ENCODE data around the gene SH3GL1.

Gene SH3GL1

GRCh38 chr19:4326837-4327251 is 73.5 kb downstream of the SH3GL1 start:
- peaks cover 13 to 15% of the 10 kb centered on the region in 2 experiments for H3K4me1 ChIP-seq (ENCODE audit: control insufficient read depth in 1 of 2, insufficient read depth in 2 of 2, low read length in 2 of 2)
- H2BK5ac ChIP-seq (ENCODE audit: low read depth, low read length, poor library complexity): no peak overlapping the region
- H4K12ac ChIP-seq (ENCODE audit: low read depth, low read length): no peak overlapping the region
- H3K9me3 ChIP-seq (ENCODE audit: insufficient read depth, low read depth, low read length): peaks cover 14% of the 10 kb centered on the region
- peak overlapping the region; percentile 49 for H3K4me2 ChIP-seq (ENCODE audit: low read length)
- H3K79me1 ChIP-seq (ENCODE audit: low read length): no peaks in the 10 kb centered on the region
- no peaks in the 10 kb centered on the region for H3K79me2 ChIP-seq (ENCODE audit: control insufficient read depth, insufficient read depth, low read length, poor library complexity)
- no CpG with 5 or more reads among the region's 33 CpGs for WGBS (ENCODE audit: extremely low coverage, insufficient coverage, insufficient read length)
- H4K8ac ChIP-seq (ENCODE audit: low read depth, low read length): no peak overlapping the region
- H3K27ac ChIP-seq (ENCODE audit: low read depth, low read length): no peak overlapping the region
- H2AFZ ChIP-seq (ENCODE audit: insufficient read depth, low read length, poor library complexity): no peak overlapping the region
- no peak for DNase-seq
- H4K91ac ChIP-seq (ENCODE audit: low read depth, low read length): no peak overlapping the region
- peaks cover 2 to 9% of the 10 kb centered on the region in 2 experiments for H3K36me3 ChIP-seq (ENCODE audit: control insufficient read depth in 1 of 2, insufficient read depth in 2 of 2, low read length in 2 of 2)
- no peak overlapping the region for H3K23ac ChIP-seq (ENCODE audit: low read length)
- H2AK5ac ChIP-seq (ENCODE audit: low read length): no peak overlapping the region
- H3K18ac ChIP-seq (ENCODE audit: low read length): no peak overlapping the region
- H3K4me3 ChIP-seq (ENCODE audit: low read depth, low read length): peak overlapping the region; percentile 31
- no peak overlapping the region for H2BK12ac ChIP-seq (ENCODE audit: low read length)
- no peak overlapping the region for H3K14ac ChIP-seq (ENCODE audit: low read length)
- H3K9ac ChIP-seq (ENCODE audit: low read length): no peak overlapping the region
- no peak overlapping the region for H2BK120ac ChIP-seq (ENCODE audit: insufficient read depth, low read length, poor library complexity)
- no peaks in the 10 kb centered on the region for H3K27me3 ChIP-seq (ENCODE audit: insufficient read depth, low read length)
- no peak overlapping the region for H3K4ac ChIP-seq (ENCODE audit: low read depth, low read length)

DNA sequence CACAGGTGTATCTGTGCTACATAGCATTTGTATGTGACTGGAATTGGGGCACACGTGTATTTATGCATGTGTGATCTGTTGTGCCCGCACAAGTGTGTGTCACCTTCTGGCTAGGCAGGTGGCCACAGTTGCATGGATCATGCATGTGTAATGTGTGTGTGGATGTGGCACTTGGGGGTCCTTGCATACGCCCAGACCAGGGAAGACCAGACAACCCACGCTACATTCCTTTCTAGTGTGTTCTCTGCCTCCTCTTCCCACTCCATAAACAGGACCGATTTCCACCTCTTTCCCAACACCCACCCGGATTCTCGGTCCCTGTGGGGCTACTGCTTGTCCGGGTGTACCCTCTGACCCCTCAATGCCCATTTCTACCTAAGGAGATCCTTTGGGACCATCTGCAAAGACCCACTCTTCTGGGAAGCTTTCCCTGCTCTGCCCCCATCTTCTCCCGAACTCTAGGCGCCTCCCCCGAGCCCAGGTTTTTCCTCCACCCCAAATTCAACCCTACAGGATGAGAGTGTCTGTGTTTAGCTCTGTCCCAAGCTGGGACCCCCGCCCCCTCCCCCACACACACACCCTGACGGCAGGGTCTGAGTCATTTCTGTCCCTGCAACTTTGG is 74.0 kb downstream of the SH3GL1 start:
- WGBS (ENCODE audit: extremely low coverage, insufficient coverage, insufficient read length): no CpG with 5 or more reads among the region's 13 CpGs
- Histone ChIP-seq H3K9ac (ENCODE audit: low read length) (no peak overlapping the region), H2BK12ac (ENCODE audit: low read length) (no peak overlapping the region), H3K27ac (ENCODE audit: low read depth, low read length) (no peak overlapping the region), H2BK5ac (ENCODE audit: low read depth, low read length, poor library complexity) (no peak overlapping the region), H3K14ac (ENCODE audit: low read length) (no peak overlapping the region), H4K91ac (ENCODE audit: low read depth, low read length) (no peak overlapping the region), H3K36me3 (ENCODE audit: control insufficient read depth in 1 of 2, insufficient read depth in 2 of 2, low read length in 2 of 2) (peaks cover 2 to 9% of the 10 kb centered on the region in 2 experiments), H2AFZ (ENCODE audit: insufficient read depth, low read length, poor library complexity) (no peak overlapping the region), H3K79me1 (ENCODE audit: low read length) (no peaks in the 10 kb centered on the region), H3K4ac (ENCODE audit: low read depth, low read length) (no peak overlapping the region), H4K8ac (ENCODE audit: low read depth, low read length) (no peak overlapping the region), H3K4me3 (ENCODE audit: low read depth, low read length) (no peak overlapping the region), H3K27me3 (ENCODE audit: insufficient read depth, low read length) (no peaks in the 10 kb centered on the region), H3K4me1 (ENCODE audit: control insufficient read depth in 1 of 2, insufficient read depth in 2 of 2, low read length in 2 of 2) (peaks cover 13 to 15% of the 10 kb centered on the region in 2 experiments), H4K12ac (ENCODE audit: low read depth, low read length) (no peak overlapping the region), H3K4me2 (ENCODE audit: low read length) (peak overlapping the region; percentile 49), H2AK5ac (ENCODE audit: low read length) (no peak overlapping the region), H3K79me2 (ENCODE audit: control insufficient read depth, insufficient read depth, low read length, poor library complexity) (no peaks in the 10 kb centered on the region), H3K18ac (ENCODE audit: low read length) (no peak overlapping the region), H3K9me3 (ENCODE audit: insufficient read depth, low read depth, low read length) (peaks cover 14% of the 10 kb centered on the region), H2BK120ac (ENCODE audit: insufficient read depth, low read length, poor library complexity) (no peak overlapping the region), H3K23ac (ENCODE audit: low read length) (no peak overlapping the region)
- DNase-seq: no peak

DNA sequence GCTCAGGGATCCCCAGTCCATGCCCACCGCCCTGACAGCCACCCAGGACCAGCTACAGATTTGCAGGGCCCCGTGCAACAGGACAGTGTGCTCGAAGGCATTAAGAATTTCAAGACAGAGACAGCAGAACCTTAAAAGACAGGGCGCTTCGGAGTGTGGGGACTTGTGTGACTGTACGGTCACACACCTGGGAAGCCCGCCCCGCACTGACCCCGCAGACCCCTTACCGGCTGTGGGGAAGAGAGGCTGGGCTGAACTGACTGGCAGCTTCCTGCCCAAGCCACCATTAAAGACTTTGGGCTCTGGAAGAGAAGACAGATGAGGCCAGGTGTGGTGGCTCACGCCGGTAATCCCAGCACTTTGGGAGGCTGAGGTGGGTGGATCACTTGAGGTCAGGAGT is 76.1 kb downstream of the SH3GL1 start:
- Histone ChIP-seq H3K27ac (ENCODE audit: low read depth, low read length) (no peak overlapping the region), H3K4me3 (ENCODE audit: low read depth, low read length) (no peak overlapping the region), H3K4me1 (ENCODE audit: control insufficient read depth in 1 of 2, insufficient read depth in 2 of 2, low read length in 2 of 2) (peaks cover 13 to 15% of the 10 kb centered on the region in 2 experiments), H3K79me2 (ENCODE audit: control insufficient read depth, insufficient read depth, low read length, poor library complexity) (no peaks in the 10 kb centered on the region), H2AFZ (ENCODE audit: insufficient read depth, low read length, poor library complexity) (no peak overlapping the region), H3K4ac (ENCODE audit: low read depth, low read length) (no peak overlapping the region), H3K9ac (ENCODE audit: low read length) (no peak overlapping the region), H3K18ac (ENCODE audit: low read length) (no peak overlapping the region), H3K23ac (ENCODE audit: low read length) (no peak overlapping the region), H3K9me3 (ENCODE audit: insufficient read depth, low read depth, low read length) (peaks cover 19% of the 10 kb centered on the region), H3K36me3 (ENCODE audit: control insufficient read depth in 1 of 2, insufficient read depth in 2 of 2, low read length in 2 of 2) (peaks cover 2 to 9% of the 10 kb centered on the region in 2 experiments), H2BK5ac (ENCODE audit: low read depth, low read length, poor library complexity) (no peak overlapping the region), H3K79me1 (ENCODE audit: low read length) (no peaks in the 10 kb centered on the region), H3K27me3 (ENCODE audit: insufficient read depth, low read length) (no peaks in the 10 kb centered on the region), H3K4me2 (ENCODE audit: low read length) (no peak overlapping the region), H2BK120ac (ENCODE audit: insufficient read depth, low read length, poor library complexity) (no peak overlapping the region), H3K14ac (ENCODE audit: low read length) (no peak overlapping the region), H4K8ac (ENCODE audit: low read depth, low read length) (no peak overlapping the region), H2AK5ac (ENCODE audit: low read length) (no peak overlapping the region), H2BK12ac (ENCODE audit: low read length) (no peak overlapping the region), H4K91ac (ENCODE audit: low read depth, low read length) (no peak overlapping the region), H4K12ac (ENCODE audit: low read depth, low read length) (no peak overlapping the region)
- DNase-seq: no peak
- no CpG with 5 or more reads among the region's 12 CpGs for WGBS (ENCODE audit: extremely low coverage, insufficient coverage, insufficient read length)

GRCh38 chr19:4323692-4324091 is 76.7 kb downstream of the SH3GL1 start:
- H2AFZ ChIP-seq (ENCODE audit: insufficient read depth, low read length, poor library complexity): no peak overlapping the region
- H3K4me1 ChIP-seq (ENCODE audit: control insufficient read depth in 1 of 2, insufficient read depth in 2 of 2, low read length in 2 of 2): peaks cover 12 to 15% of the 10 kb centered on the region in 2 experiments
- no peaks in the 10 kb centered on the region for H3K79me2 ChIP-seq (ENCODE audit: control insufficient read depth, insufficient read depth, low read length, poor library complexity)
- H3K36me3 ChIP-seq (ENCODE audit: control insufficient read depth in 1 of 2, insufficient read depth in 2 of 2, low read length in 2 of 2): peaks cover 2 to 9% of the 10 kb centered on the region in 2 experiments
- peaks cover 19% of the 10 kb centered on the region for H3K9me3 ChIP-seq (ENCODE audit: insufficient read depth, low read depth, low read length)
- H3K4ac ChIP-seq (ENCODE audit: low read depth, low read length): no peak overlapping the region
- no peak overlapping the region for H3K4me3 ChIP-seq (ENCODE audit: low read depth, low read length)
- no CpG with 5 or more reads among the region's 9 CpGs for WGBS (ENCODE audit: extremely low coverage, insufficient coverage, insufficient read length)
- no peaks in the 10 kb centered on the region for H3K79me1 ChIP-seq (ENCODE audit: low read length)
- H3K9ac ChIP-seq (ENCODE audit: low read length): no peak overlapping the region
- no peak overlapping the region for H4K12ac ChIP-seq (ENCODE audit: low read depth, low read length)
- no peak overlapping the region for H2BK12ac ChIP-seq (ENCODE audit: low read length)
- no peak overlapping the region for H4K91ac ChIP-seq (ENCODE audit: low read depth, low read length)
- DNase-seq: no peak
- no peak overlapping the region for H2AK5ac ChIP-seq (ENCODE audit: low read length)
- H3K4me2 ChIP-seq (ENCODE audit: low read length): no peak overlapping the region
- no peak overlapping the region for H3K14ac ChIP-seq (ENCODE audit: low read length)
- H4K8ac ChIP-seq (ENCODE audit: low read depth, low read length): no peak overlapping the region
- H3K18ac ChIP-seq (ENCODE audit: low read length): no peak overlapping the region
- H2BK5ac ChIP-seq (ENCODE audit: low read depth, low read length, poor library complexity): no peak overlapping the region
- no peak overlapping the region for H3K27ac ChIP-seq (ENCODE audit: low read depth, low read length)
- H3K27me3 ChIP-seq (ENCODE audit: insufficient read depth, low read length): no peaks in the 10 kb centered on the region
- no peak overlapping the region for H3K23ac ChIP-seq (ENCODE audit: low read length)
- no peak overlapping the region for H2BK120ac ChIP-seq (ENCODE audit: insufficient read depth, low read length, poor library complexity)
